GM12875 (cell line): Measurements from ENCODE around the gene HOMEZ.

Experiments used
- H3K4me3 ChIP-seq: one replicate; pipeline ENCODE4 v1.5.1; 2011; ENCODE audit warnings: low read depth, low read length, control low read depth
- TF ChIP-seq, protein P1 (sequence below): IDR thresholded peaks from 2 replicates; pipeline ENCODE4 v1.5.1; 2011; ENCODE audit warnings: low read depth, mild to moderate bottlenecking, control low read depth, inconsistent platforms, low read length, moderate library complexity, borderline replicate concordance; ENCODE audit not compliant: insufficient read depth

The HOMEZ gene

DNA sequence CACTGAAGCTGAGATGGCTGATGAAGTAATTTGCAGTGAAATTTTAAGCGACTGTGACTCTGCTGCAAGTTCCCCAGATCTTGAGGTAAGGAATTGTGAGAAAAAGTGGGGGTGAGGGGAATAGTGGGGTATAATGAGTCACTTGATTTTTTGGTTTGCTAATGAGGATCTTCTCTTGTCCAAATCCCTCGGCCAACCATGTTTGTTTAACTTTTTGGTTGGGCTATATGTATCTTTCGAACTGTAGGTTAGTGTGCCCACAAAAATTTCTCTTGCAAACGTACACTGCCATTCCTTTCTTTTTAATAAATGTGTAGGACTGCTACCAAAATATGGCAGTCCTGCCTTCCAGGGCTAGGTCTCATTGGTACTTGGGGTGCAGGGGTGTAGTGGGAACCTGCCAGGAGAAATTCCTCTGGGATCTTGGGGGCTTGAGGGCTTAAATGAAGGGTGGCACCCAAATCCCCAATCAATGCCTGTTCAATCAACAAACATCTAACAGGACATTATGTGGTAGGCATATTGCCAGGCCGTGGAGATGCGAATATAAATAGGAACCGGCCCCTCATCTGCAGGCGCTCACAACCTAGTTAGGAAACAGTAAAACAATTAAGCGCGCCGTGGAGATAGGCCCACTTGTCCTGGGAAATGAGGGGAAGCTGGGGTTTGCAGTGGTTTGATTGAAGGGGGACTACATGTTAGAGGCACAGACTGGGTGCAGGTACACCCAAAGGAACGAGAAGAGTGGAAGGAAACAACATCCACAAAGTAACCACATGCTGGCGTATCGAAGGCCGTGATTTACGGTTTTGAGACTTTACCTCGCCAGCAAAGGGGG, 34.0 kb upstream of the HOMEZ start:
- H3K4me3 ChIP-seq: peak overlapping the region; percentile 43
- TF ChIP-seq, protein P1, sequence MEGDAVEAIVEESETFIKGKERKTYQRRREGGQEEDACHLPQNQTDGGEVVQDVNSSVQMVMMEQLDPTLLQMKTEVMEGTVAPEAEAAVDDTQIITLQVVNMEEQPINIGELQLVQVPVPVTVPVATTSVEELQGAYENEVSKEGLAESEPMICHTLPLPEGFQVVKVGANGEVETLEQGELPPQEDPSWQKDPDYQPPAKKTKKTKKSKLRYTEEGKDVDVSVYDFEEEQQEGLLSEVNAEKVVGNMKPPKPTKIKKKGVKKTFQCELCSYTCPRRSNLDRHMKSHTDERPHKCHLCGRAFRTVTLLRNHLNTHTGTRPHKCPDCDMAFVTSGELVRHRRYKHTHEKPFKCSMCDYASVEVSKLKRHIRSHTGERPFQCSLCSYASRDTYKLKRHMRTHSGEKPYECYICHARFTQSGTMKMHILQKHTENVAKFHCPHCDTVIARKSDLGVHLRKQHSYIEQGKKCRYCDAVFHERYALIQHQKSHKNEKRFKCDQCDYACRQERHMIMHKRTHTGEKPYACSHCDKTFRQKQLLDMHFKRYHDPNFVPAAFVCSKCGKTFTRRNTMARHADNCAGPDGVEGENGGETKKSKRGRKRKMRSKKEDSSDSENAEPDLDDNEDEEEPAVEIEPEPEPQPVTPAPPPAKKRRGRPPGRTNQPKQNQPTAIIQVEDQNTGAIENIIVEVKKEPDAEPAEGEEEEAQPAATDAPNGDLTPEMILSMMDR: no peak

GRCh38 chr14:23316300-23316699, 30.4 kb upstream of the HOMEZ start:
- TF ChIP-seq, protein P1: no peak
- no peak overlapping the region for H3K4me3 ChIP-seq

DNA sequence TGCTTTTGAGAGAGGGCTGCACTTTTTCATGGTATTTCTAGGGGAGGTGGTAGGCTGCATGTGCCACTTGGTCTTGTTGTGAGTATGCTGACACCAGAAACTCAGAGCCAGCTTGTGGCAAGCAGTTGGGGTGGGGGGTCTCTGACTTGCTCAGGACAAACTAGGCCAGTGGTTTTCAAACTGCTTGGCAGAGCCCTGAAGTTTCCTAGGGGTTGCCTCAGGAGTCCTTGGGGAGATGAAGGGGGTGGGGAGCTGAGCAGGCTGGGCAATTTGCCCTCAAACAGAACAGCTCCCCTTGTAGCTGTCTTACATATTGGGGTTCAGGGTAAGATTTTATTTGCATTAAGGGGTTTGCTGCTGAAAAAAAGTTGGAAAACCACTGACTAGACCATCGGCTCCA, 24.6 kb upstream of the HOMEZ start:
- no peak overlapping the region for H3K4me3 ChIP-seq
- TF ChIP-seq, protein P1: no peak

GRCh38 chr14:23308721-23309445, 23.0 kb upstream of the HOMEZ start:
- H3K4me3 ChIP-seq: no peak overlapping the region
- TF ChIP-seq, protein P1: no peak

- no peak overlapping the region for H3K4me3 ChIP-seq
- TF ChIP-seq, protein P1: no peak
These were observed 22.0 kb upstream of the HOMEZ start for GRCh38 chr14:23307687-23308644.

DNA sequence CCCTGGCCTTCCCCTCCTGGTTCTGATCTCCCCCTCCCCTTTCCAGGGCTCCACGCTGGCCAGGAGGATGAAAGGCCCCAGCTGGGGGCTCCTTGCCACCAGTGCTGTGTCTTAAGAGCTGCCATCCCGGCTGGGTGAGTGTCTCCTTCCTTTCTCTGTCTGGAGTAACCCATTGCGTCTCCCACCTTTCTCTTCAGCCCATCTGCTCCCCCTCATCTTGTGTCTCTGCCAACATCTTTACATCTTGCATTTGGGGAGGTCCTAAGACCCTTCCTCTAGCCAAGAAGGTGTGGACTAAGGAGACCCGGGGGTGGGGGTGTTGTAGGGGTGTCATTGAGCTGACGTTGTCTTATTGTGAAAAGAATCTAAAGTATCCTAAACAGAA, 21.2 kb upstream of the HOMEZ start:
- TF ChIP-seq, protein P1: no peak
- H3K4me3 ChIP-seq: peak overlapping the region; percentile 67
